GM18519 (cell line): Measurements from ENCODE around the gene MUC6.

ENCODE experiments used
- ATAC-seq: cut with Tn5 transposase; IDR thresholded peaks from one replicate; pipeline ENCODE4 v1.9.1; 2021; ENCODE audit warnings: mild to moderate bottlenecking, moderate library complexity; ENCODE audit not compliant: unreplicated experiment, low FRiP score

The MUC6 gene

GRCh38 chr11:1053121-1053901 lies 16.8 kb upstream of the MUC6 start:
- ATAC-seq, result no peak

GRCh38 chr11:1052133-1053011 lies 15.9 kb upstream of the MUC6 start:
- ATAC-seq, result no peak

GRCh38 chr11:1051356-1052132 lies 15.0 kb upstream of the MUC6 start:
- no peak for ATAC-seq

- no peak for ATAC-seq
These were observed 14.2 kb upstream of the MUC6 start for GRCh38 chr11:1050581-1051355.

GRCh38 chr11:1049911-1050580 lies 13.5 kb upstream of the MUC6 start:
- no peak for ATAC-seq

- ATAC-seq, result no peak
These were observed 12.9 kb upstream of the MUC6 start for GRCh38 chr11:1049431-1049891.

GRCh38 chr11:1049071-1049405 lies 12.5 kb upstream of the MUC6 start:
- ATAC-seq, result no peak

GRCh38 chr11:1048375-1049070 lies 12.0 kb upstream of the MUC6 start:
- no peak for ATAC-seq

- no peak for ATAC-seq
These were observed 11.2 kb upstream of the MUC6 start for GRCh38 chr11:1047595-1048156.

- ATAC-seq, result no peak
These were observed 7.6 kb upstream of the MUC6 start for GRCh38 chr11:1044160-1044559.

- no peak for ATAC-seq
These were observed 7.1 kb upstream of the MUC6 start for GRCh38 chr11:1043563-1044096.

GRCh38 chr11:1042626-1043562 lies 6.4 kb upstream of the MUC6 start:
- ATAC-seq, result no peak

GRCh38 chr11:1041936-1042608 lies 5.6 kb upstream of the MUC6 start:
- ATAC-seq, result no peak

- ATAC-seq, result no peak
These were observed 5.0 kb upstream of the MUC6 start for GRCh38 chr11:1041471-1041870.

GRCh38 chr11:1041149-1041467 lies 4.6 kb upstream of the MUC6 start:
- no peak for ATAC-seq

GRCh38 chr11:1040428-1041148 lies 4.1 kb upstream of the MUC6 start:
- ATAC-seq, result no peak
